ENCODE measurements around the gene FAF1. TPM values are rescaled to one million over a fixed set of nuclear protein-coding genes. Genes with fewer than 3 reads are reported as not detected.

Gene FAF1
- total RNA-seq, 6 experiments from 2014 or later = 24.1 to 32.4 (median 31.6) TPM

DNA sequence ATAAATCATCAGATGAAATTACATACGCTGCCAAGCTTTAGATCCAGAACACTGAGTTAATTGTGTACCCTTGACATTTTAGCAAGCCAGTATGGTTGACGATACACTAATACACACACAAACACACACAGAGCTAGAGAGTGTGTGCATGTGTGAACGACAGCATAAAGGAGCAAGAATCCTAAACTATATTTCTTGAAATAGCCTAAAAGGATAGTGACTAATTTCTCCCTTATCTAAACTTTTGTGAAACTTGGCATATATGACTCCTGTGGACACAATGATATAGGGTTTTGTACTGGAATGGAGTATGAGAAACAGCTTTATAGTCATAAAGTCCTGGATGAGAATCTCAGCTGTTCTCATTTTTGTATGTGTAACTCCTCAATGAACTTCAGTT, 471.7 kb downstream of the FAF1 start:
- intact Hi-C loops (cut with DNase I) = no loop called here

DNA sequence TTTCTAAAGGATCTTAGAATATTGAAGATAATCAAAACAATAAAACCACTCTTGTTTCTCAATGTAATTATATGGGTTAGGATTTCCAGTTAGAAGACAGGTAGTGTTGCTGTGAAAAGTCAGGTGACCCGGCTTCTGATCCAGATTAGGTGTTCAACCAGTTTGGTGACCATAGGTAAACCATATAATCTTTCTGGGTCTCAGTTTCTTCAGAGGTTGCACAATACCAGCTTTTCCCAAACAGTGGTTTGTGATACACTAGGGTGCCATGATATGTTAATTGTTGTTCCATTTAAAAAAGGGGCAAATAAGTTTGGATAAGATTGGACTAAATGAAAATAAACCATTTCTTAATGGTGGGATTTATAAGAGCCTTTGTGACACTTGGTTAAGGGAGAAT, 472.3 kb downstream of the FAF1 start:
- ATAC-seq (no peak), DNase-seq (no peak)
- intact Hi-C loops (cut with DNase I) = no loop called here
- WGBS (ENCODE audit: insufficient coverage, low coverage, low lambda C conversion rate, missing lambda C conversion rate) = 100% methylated on average over 1 of the region's 1 CpG
- Histone ChIP-seq H3K27ac (no peak overlapping the region), H3K4me3 (no peak overlapping the region), H3K9me3 (no peaks in the 10 kb centered on the region), H3K27me3 (no peaks in the 10 kb centered on the region), H3K4me1 (no peaks in the 10 kb centered on the region), H3K36me3 (peaks cover 0 to 4% (median 0%) of the 10 kb centered on the region in 4 donors)
- TF ChIP-seq, protein P1, sequence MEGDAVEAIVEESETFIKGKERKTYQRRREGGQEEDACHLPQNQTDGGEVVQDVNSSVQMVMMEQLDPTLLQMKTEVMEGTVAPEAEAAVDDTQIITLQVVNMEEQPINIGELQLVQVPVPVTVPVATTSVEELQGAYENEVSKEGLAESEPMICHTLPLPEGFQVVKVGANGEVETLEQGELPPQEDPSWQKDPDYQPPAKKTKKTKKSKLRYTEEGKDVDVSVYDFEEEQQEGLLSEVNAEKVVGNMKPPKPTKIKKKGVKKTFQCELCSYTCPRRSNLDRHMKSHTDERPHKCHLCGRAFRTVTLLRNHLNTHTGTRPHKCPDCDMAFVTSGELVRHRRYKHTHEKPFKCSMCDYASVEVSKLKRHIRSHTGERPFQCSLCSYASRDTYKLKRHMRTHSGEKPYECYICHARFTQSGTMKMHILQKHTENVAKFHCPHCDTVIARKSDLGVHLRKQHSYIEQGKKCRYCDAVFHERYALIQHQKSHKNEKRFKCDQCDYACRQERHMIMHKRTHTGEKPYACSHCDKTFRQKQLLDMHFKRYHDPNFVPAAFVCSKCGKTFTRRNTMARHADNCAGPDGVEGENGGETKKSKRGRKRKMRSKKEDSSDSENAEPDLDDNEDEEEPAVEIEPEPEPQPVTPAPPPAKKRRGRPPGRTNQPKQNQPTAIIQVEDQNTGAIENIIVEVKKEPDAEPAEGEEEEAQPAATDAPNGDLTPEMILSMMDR (IDR thresholded peaks at IDR 0.05) = no peak

More for the DNA sequence above, 471.7 kb downstream of the FAF1 start:
- Histone ChIP-seq H3K27ac (no peak overlapping the region), H3K4me1 (no peaks in the 10 kb centered on the region), H3K36me3 (peaks cover 0 to 4% (median 0%) of the 10 kb centered on the region in 4 donors), H3K9me3 (no peaks in the 10 kb centered on the region), H3K27me3 (no peaks in the 10 kb centered on the region), H3K4me3 (no peak overlapping the region)
- ATAC-seq (no peak), DNase-seq (no peak)
- WGBS (ENCODE audit: insufficient coverage, low coverage, low lambda C conversion rate, missing lambda C conversion rate) = 94% methylated on average over 3 of the region's 3 CpGs
- no peak for TF ChIP-seq POLR2A (IDR thresholded peaks at IDR 0.05)

DNA sequence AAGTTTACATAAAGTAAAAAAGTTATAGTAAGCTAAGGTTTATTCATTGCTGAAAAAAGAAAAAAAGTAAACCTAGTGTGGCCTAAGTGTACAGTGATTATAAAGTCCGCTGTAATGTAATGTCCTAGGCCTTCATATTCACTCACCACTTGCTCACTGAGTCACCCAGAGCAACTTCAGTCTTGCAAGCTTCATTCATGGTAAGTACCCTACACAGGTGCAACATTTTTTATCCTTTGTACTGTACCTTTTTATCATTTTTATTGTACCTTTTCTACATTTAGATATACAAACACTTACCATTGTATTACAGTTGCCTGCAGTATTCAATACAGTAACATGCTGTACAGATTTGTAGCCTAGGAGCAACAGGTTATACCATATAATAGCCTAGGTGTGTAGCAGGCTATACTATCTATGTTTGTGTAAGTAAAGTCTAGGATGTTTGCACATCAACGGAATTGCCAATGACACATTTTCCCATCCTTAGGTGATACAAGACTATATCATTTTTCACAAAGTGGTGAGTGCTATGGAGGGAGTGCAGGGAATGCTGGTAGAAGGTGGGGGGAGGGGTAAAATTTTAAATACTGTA, 478.8 kb downstream of the FAF1 start:
- Histone ChIP-seq H3K9me3 (no peaks in the 10 kb centered on the region), H3K4me1 (no peaks in the 10 kb centered on the region), H3K27ac (no peak overlapping the region), H3K27me3 (no peaks in the 10 kb centered on the region), H3K4me3 (no peak overlapping the region), H3K36me3 (peaks cover 0 to 2% (median 0%) of the 10 kb centered on the region in 4 donors)
- ATAC-seq = no peak
- DNase-seq = no peak
- intact Hi-C loops (cut with DNase I) = no loop called here
- WGBS (ENCODE audit: insufficient coverage, low coverage, low lambda C conversion rate, missing lambda C conversion rate) = 94% methylated on average over 2 of the region's 2 CpGs
- TF ChIP-seq POLR2A (IDR thresholded peaks at IDR 0.05) = no peak

DNA sequence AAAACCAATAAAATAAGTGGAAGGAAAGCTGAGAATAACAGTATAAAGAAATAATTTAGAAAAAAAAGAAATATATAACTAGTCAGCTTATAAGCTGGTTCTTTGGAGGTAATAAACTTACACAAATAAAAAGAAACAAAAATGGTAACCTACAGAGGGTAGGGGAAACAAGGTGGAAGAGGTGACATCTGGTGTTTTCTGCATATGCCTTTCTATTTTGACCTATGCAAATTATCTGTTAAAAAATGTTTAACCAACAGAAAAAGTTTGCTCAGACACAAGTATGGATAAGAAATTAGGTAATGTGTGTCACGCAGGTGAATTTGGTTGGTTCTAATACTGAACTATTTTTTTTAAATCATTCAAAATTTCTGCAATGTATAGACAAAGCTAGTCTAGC, 483.3 kb downstream of the FAF1 start:
- Histone ChIP-seq H3K4me3 (no peak overlapping the region), H3K9me3 (no peaks in the 10 kb centered on the region), H3K36me3 (peaks cover 0 to 8% (median 3%) of the 10 kb centered on the region in 4 donors), H3K4me1 (no peaks in the 10 kb centered on the region), H3K27me3 (no peaks in the 10 kb centered on the region), H3K27ac (no peak overlapping the region)
- intact Hi-C loops (cut with DNase I) = no loop called here
- WGBS (ENCODE audit: insufficient coverage, low coverage, low lambda C conversion rate, missing lambda C conversion rate) = 100% methylated on average over 1 of the region's 1 CpG
- DNase-seq = no peak
- TF ChIP-seq POLR2A (IDR thresholded peaks at IDR 0.05) = no peak
- TF ChIP-seq, protein P1 (IDR thresholded peaks at IDR 0.05) = no peak
- ATAC-seq = no peak

DNA sequence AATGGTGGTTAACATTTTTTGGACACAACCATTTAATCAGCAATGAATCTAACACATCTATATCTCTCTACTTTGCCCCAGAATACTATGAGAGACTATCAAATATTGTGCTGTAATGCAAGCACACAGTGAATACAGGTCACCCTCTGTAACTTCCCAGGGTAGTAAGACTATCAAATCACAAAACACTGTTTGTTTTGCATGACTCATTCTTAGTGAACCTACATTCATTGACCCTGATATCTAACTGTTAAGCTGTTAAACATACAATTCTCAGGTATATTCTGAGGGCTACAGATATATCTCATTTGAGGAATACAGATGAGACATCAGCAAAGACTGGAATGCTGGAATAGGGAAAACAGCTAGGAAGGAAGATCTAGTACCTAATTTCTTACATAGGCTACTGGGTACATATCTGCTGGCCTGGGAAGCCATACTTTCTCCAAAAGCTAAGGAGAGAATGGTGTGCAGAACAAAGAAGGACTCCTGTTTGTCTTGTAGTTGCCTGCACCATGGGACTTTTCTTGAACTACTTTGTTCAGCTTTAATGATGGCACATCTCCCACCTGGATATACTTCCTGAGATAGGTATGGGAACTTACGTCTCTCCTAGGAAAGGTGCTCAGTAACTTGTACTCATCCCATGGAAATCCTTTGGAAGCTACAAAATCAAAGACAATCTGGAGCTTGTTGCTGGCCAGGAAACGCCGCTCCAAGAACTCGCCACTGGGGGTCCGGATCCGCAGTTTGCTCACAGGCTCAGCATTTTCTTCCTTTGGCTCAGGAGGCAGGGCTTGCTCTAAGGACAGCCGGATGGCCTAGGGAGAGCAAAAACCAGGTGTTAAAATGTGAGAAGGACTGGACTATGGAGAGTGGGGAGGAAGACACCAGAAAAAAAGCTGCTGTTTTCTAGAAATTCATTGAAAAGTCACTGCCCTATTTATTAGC, 484.9 kb downstream of the FAF1 start:
- intact Hi-C loops (cut with DNase I) = no loop called here
- no peak overlapping the region for H3K4me3 ChIP-seq
- peak; percentile 91 to 100 (median 96) for ATAC-seq
- TF ChIP-seq, protein P1 (IDR thresholded peaks at IDR 0.05) = no peak
- no peak for TF ChIP-seq POLR2A (IDR thresholded peaks at IDR 0.05)
- no peak overlapping the region for H3K27ac ChIP-seq
- H3K27me3 ChIP-seq = no peaks in the 10 kb centered on the region
- DNase-seq = no peak
- 90% methylated on average over 5 of the region's 7 CpGs for WGBS (ENCODE audit: insufficient coverage, low coverage, low lambda C conversion rate, missing lambda C conversion rate)
- H3K36me3 ChIP-seq = peaks cover 0 to 8% (median 3%) of the 10 kb centered on the region in 4 donors
- H3K4me1 ChIP-seq = no peaks in the 10 kb centered on the region
- no peaks in the 10 kb centered on the region for H3K9me3 ChIP-seq

Measured in right lobe of liver (tissue), 6 donors.